HepG2 (cell line): ENCODE measurements around the gene LAX1.

ENCODE experiments used
- JUN ChIP-seq: sonication (generic); formaldehyde crosslinking; IDR thresholded peaks from 2 replicates; pipeline ENCODE4 v1.4.0; 2020; ENCODE audit warnings: mild to moderate bottlenecking, missing genetic modification reagents
- MYC ChIP-seq: sonication (generic); formaldehyde crosslinking; IDR thresholded peaks from 2 replicates; pipeline ENCODE4 v1.9.0; 2021; ENCODE audit warnings: missing genetic modification reagents, borderline replicate concordance
- NR1H2 ChIP-seq: sonication (generic); formaldehyde crosslinking; IDR thresholded peaks from 2 replicates; pipeline ENCODE4 v1.8.1; 2022; ENCODE audit warnings: low read depth, missing genetic modification reagents, borderline replicate concordance
- ZNF337 ChIP-seq: sonication (generic); formaldehyde crosslinking; IDR thresholded peaks from 2 replicates; pipeline ENCODE4 v1.5.1; 2020; ENCODE audit warnings: missing genetic modification reagents, low read depth, mild to moderate bottlenecking, borderline replicate concordance
- TF ChIP-seq, protein P1 (sequence below): sonication (generic); formaldehyde crosslinking; IDR thresholded peaks from 2 replicates; pipeline ENCODE4 v1.5.1; 2020; ENCODE audit warnings: mild to moderate bottlenecking, missing genetic modification reagents, borderline replicate concordance
- TF ChIP-seq, protein P2 (sequence below): sonication (generic); formaldehyde crosslinking; IDR thresholded peaks from 2 replicates; pipeline ENCODE4 v1.8.1; 2023; ENCODE audit warnings: missing genetic modification reagents, inconsistent platforms, borderline replicate concordance

DNA sequence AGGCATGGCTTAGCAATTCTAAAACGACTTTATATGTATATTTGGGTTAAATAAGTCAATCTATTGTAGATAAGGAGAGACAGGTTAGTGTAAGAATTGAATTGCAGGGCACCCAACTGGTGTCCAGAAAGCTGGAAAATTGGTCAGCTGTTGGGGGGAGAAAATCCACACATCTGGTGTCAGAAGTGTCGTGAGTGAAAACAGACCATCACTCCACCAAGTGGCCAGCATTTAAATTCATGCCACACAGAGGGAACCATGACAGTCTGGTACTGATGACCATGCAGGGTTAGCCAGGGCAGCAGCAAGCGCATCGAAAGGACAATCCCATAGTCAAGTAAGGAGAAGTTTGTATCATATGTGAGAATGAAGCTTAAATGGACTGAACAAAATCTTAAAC, 11.7 kb downstream of the LAX1 start:
- TF ChIP-seq, protein P1, sequence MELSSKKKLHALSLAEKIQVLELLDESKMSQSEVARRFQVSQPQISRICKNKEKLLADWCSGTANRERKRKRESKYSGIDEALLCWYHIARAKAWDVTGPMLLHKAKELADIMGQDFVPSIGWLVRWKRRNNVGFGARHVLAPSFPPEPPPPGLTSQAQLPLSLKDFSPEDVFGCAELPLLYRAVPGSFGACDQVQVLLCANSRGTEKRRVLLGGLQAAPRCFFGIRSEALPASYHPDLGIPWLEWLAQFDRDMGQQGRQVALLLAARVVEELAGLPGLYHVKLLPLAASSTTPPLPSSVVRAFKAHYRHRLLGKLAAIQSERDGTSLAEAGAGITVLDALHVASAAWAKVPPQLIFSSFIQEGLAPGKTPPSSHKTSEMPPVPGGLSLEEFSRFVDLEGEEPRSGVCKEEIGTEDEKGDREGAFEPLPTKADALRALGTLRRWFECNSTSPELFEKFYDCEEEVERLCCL (CRISPR knock-in tag), result no peak
- no peak for TF ChIP-seq JUN (CRISPR knock-in tag)
- no peak for TF ChIP-seq ZNF337 (CRISPR knock-in tag)
- no peak for TF ChIP-seq MYC
- TF ChIP-seq, protein P2, sequence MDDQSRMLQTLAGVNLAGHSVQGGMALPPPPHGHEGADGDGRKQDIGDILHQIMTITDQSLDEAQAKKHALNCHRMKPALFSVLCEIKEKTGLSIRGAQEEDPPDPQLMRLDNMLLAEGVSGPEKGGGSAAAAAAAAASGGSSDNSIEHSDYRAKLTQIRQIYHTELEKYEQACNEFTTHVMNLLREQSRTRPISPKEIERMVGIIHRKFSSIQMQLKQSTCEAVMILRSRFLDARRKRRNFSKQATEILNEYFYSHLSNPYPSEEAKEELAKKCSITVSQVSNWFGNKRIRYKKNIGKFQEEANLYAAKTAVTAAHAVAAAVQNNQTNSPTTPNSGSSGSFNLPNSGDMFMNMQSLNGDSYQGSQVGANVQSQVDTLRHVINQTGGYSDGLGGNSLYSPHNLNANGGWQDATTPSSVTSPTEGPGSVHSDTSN (CRISPR knock-in tag), result no peak
- no peak for TF ChIP-seq NR1H2 (CRISPR knock-in tag)
